Endothelial cell of umbilical vein (primary cell): ENCODE measurements around the gene RIPOR3. TPM values are rescaled to one million over a fixed set of nuclear protein-coding genes. Genes with fewer than 3 reads are reported as not detected.

Source experiments
- BruUV-seq: library from RNA; stranded (reverse); fragments of 400-500 nt; replicated peaks from 2 replicates; lab custom pipeline; 2021; lab: Mats Ljungman, UMichigan
- CTCF ChIA-PET: fragments of 300-600, 350-600 bp; sonication (Branson Sonifier 250); formaldehyde crosslinking; loops from one replicate; lab custom pipeline; 2021; ENCODE audit warnings: antibody characterized with exemption, inconsistent platforms; lab: Charles Lee
- POLR2A ChIA-PET: fragments of 300-600, 350-600 bp; sonication (Branson Sonifier 250); formaldehyde crosslinking; loops from one replicate; lab custom pipeline; 2021; ENCODE audit warnings: antibody characterized with exemption, inconsistent platforms; lab: Charles Lee
- DNase-seq: peaks from one replicate; pipeline ENCODE4 v3.0.0-alpha.2; 2011; ENCODE audit warnings: low read depth, low spot score
- FAIRE-seq: peaks from 2 replicates; lab custom pipeline; 2011; peaks lifted over from hg19 to GRCh38; lab: Jason Lieb, UNC
- H2AFZ ChIP-seq: 2 replicates; pipeline ENCODE4 v1.6.0; 2012; ENCODE audit warnings: low read depth, low read length, control low read depth, inconsistent platforms
- H3K27ac ChIP-seq: 2 replicates; pipeline ENCODE4 v1.5.1; 2011; ENCODE audit warnings: low read depth, mild to moderate bottlenecking, control low read depth, low read length, moderate library complexity; ENCODE audit not compliant: insufficient read depth
- H3K27me3 ChIP-seq, 2 experiments: 2 replicates each; pipeline versions ENCODE4 v1.6.0 to v1.6.1; 2011; ENCODE audit warnings: low read length in 2 of 2, mixed read lengths in 1 of 2; ENCODE audit not compliant: control insufficient read depth in 2 of 2, insufficient read depth in 2 of 2
- H3K36me3 ChIP-seq, 2 experiments: 2 replicates in 1 of 2; 3 replicates in 1 of 2; pipeline ENCODE4 v1.5.1; 2011; ENCODE audit warnings: low read length in 2 of 2, mild to moderate bottlenecking in 1 of 2, moderate library complexity in 1 of 2; ENCODE audit not compliant: control insufficient read depth in 2 of 2, insufficient read depth in 2 of 2; ENCODE audit errors: extremely low read depth in 1 of 2
- H3K4me1 ChIP-seq: 3 replicates; pipeline ENCODE4 v1.5.1; 2011; ENCODE audit warnings: mild to moderate bottlenecking, low read length; ENCODE audit not compliant: control insufficient read depth, insufficient read depth; ENCODE audit errors: extremely low read depth
- H3K4me2 ChIP-seq: 2 replicates; pipeline ENCODE4 v1.6.1; 2011; ENCODE audit warnings: low read length, control low read depth, mixed read lengths; ENCODE audit not compliant: insufficient read depth
- H3K4me3 ChIP-seq, 3 experiments: fragments of 200-600 bp in 1 of 3; sonication (generic), shearing (Covaris generic) in 1 of 3; replicated peaks in 1 of 3; 2 replicates each; pipeline ENCODE4 v1.5.1; 2011 to 2016; ENCODE audit warnings: control low read depth in 3 of 3, low read length in 3 of 3, mild to moderate bottlenecking in 2 of 3, inconsistent platforms in 1 of 3, low read depth in 1 of 3, moderate library complexity in 1 of 3; ENCODE audit not compliant: insufficient read depth in 1 of 3
- H3K79me2 ChIP-seq: 2 replicates; pipeline ENCODE4 v1.6.0; 2012; ENCODE audit warnings: low read length, inconsistent platforms; ENCODE audit not compliant: control insufficient read depth, insufficient read depth
- H3K9ac ChIP-seq: replicated peaks from 2 replicates; pipeline ENCODE3; 2011; ENCODE audit warnings: low read length, control low read depth; ENCODE audit not compliant: insufficient read depth; ENCODE audit errors: extremely low read depth
- H3K9me1 ChIP-seq: replicated peaks from 3 replicates; pipeline ENCODE4 v1.6.0; 2011; ENCODE audit warnings: mild to moderate bottlenecking, low read length; ENCODE audit not compliant: control insufficient read depth, insufficient read depth; ENCODE audit errors: extremely low read depth
- H3K9me3 ChIP-seq: replicated peaks from 2 replicates; pipeline ENCODE4 v1.5.1; 2012; ENCODE audit warnings: low read length, inconsistent platforms; ENCODE audit not compliant: control insufficient read depth, insufficient read depth
- H4K20me1 ChIP-seq: replicated peaks from 2 replicates; pipeline ENCODE3; 2011; ENCODE audit warnings: mild to moderate bottlenecking, low read length; ENCODE audit not compliant: control insufficient read depth, insufficient read depth; ENCODE audit errors: extremely low read depth
- EZH2 ChIP-seq: IDR thresholded peaks from 2 replicates; pipeline ENCODE4 v1.6.1; 2012; ENCODE audit warnings: borderline replicate concordance, low read depth, mild to moderate bottlenecking, moderate library complexity, low read length, inconsistent platforms; ENCODE audit not compliant: severe bottlenecking
- FOS ChIP-seq: IDR thresholded peaks from 2 replicates; pipeline ENCODE4 v1.6.1; 2011; ENCODE audit warnings: mild to moderate bottlenecking, low read length, moderate library complexity, borderline replicate concordance; ENCODE audit not compliant: insufficient read depth
- GATA2 ChIP-seq: IDR thresholded peaks from 2 replicates; pipeline ENCODE4 v1.7.0; 2011; ENCODE audit warnings: low read depth, mild to moderate bottlenecking, moderate library complexity, mixed read lengths, low read length; ENCODE audit not compliant: insufficient read length, insufficient read depth
- JUN ChIP-seq: IDR thresholded peaks from 2 replicates; pipeline ENCODE4 v1.6.1; 2011; ENCODE audit warnings: borderline replicate concordance, low read depth; ENCODE audit not compliant: insufficient read length, insufficient read depth
- MYC ChIP-seq: IDR thresholded peaks from one replicate; pipeline ENCODE4 v1.6.1; 2011; ENCODE audit warnings: mild to moderate bottlenecking, low read depth, low read length
- POLR2A ChIP-seq: IDR thresholded peaks from 2 replicates; pipeline ENCODE4 v1.6.1; 2012; ENCODE audit warnings: low read depth, mild to moderate bottlenecking, control low read depth, low read length
- POLR2AphosphoS5 ChIP-seq: IDR thresholded peaks from 2 replicates; pipeline ENCODE4 v1.6.1; 2012; ENCODE audit warnings: low read depth, mild to moderate bottlenecking, control low read depth, low read length, moderate library complexity; ENCODE audit not compliant: insufficient read depth
- dilution Hi-C: fragments of 300-500 bp; cut with MboI; formaldehyde crosslinking; loops from one replicate; pipeline ENCODE4 v1.15.0; 2019; ENCODE audit warnings: low sequenced_read_pairs; ENCODE audit not compliant: extremely low pct_ligation_motif_present
- intact Hi-C: fragments of 100-400 bp; cut with micrococcal nuclease; formaldehyde crosslinking; loops from one replicate; pipeline ENCODE4 v1.10.0; 2022
- polyA plus RNA-seq, 4 experiments: library from polyadenylated mRNA; depleted of rRNA in 3 of 4; stranded (reverse) in 3 of 4; unstranded in 1 of 4; fragments of >200 nt; gene quantifications; 2 replicates each; pipeline versions ENCODE4 v1.2.1 to v1.2.3, GENCODE V29; 2011 to 2012; ENCODE audit warnings: missing spikeins in 1 of 4
- total RNA-seq: library from RNA; stranded (reverse); gene quantifications from 2 replicates; pipeline ENCODE4 v1.2.3, GENCODE V29; 2021
- TF ChIP-seq, protein P1 (sequence below), 2 donors: IDR thresholded peaks; 1 replicate in 1 of 2; 2 replicates in 1 of 2; pipeline ENCODE4 v1.5.1; 2011; ENCODE audit warnings: low read length in 2 of 2, mild to moderate bottlenecking in 2 of 2, moderate library complexity in 2 of 2, control low read depth in 1 of 2, inconsistent platforms in 1 of 2, low read depth in 1 of 2; ENCODE audit not compliant: insufficient read depth in 1 of 2; ENCODE audit errors: extremely low read depth in 1 of 2
- TF ChIP-seq, protein P2 (sequence below): IDR thresholded peaks from 2 replicates; pipeline ENCODE4 v1.6.1; 2011; ENCODE audit not compliant: insufficient read depth, insufficient read length

RIPOR3 gene
- total and polyA plus RNA-seq, 2 donors (not counting 3 experiments of a cell fraction or from before 2014, with no cell fraction given): not detected

GRCh38 chr20:50571466-50571865 lies 119.9 kb downstream of the RIPOR3 start:
- Histone ChIP-seq H2AFZ (no peak overlapping the region), H3K4me2 (no peak overlapping the region), H3K36me3 (peaks cover 6 to 32% of the 10 kb centered on the region in 2 experiments), H3K9me3 (no peaks in the 10 kb centered on the region), H3K27ac (no peak overlapping the region), H3K79me2 (peaks cover 61% of the 10 kb centered on the region), H3K9ac (peak overlapping the region; percentile 3), H4K20me1 (no peaks in the 10 kb centered on the region), H3K27me3 (no peaks in the 10 kb centered on the region), H3K4me1 (peaks cover 40% of the 10 kb centered on the region), H3K4me3 (no peak overlapping the region), H3K9me1 (no peaks in the 10 kb centered on the region)
- no TSS peak for BruUV-seq
- dilution Hi-C loops (no loop called here), intact Hi-C loops (no loop called here)
- DNase-seq: no peak
- TF ChIP-seq JUN (no peak), EZH2 (no peak), POLR2A (no peak), POLR2AphosphoS5 (no peak)
- POLR2A ChIA-PET: interaction anchor here (3.1 kb wide), 1 partner anchor 60 kb away, joined by 17 read pairs; no protein-coding TSS in a partner anchor
- CTCF ChIA-PET: interaction anchor here (1.2 to 9.0 kb wide), 4 partner anchors 10 to 88 kb away, joined by 4 to 133 read pairs (median 10); partner anchors contain the start of gene PTPN1
- peak; percentile 18 for FAIRE-seq

DNA sequence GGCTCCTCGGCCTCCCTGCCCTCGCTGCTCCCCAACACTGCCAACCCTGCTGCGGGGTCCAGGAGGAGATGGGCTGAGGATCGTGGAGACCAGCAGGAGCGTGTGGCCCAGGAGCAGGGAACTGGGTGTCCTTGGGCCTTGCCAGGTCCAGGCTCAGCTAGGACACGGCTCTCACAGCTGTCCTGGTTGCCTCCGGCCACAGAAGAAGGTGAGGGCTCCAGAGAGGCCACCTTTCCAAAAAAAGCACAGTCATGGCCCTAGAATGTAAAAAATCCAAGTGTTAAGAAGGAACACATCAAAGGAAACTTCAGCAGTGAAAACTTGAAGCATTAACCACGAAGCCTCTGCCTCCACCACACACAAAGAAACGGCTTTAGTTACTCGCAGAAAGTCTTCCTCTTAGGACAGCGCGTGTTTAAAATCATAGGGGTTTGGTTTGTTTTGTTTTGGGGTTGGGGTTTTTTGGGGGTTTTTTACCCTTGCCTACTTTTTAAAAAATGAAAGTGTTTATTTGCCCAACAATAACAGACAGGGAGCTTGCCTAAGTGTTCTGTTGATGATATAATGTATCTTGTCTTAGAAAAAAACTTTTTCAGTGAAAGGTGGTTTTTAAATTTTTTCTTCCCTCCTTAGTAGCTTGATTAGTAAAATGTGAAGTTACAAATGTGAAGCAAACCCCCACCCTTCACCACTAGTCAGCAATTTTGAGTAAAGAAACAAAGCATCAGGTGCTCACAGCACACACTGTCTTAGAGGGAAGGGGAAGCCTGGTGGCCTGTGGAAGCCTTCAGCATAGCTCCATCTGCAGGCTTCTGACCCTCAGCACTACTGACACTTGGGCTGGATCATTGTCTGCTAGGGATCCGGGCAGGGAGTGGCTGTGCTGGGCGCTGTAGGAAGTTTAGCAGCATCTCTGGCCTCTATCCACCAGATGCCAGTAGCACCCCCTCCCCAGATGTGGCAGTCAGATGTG lies 121.2 kb downstream of the RIPOR3 start:
- Histone ChIP-seq H3K27me3 (no peaks in the 10 kb centered on the region), H3K27ac (no peak overlapping the region), H3K4me1 (peaks cover 40% of the 10 kb centered on the region), H4K20me1 (no peaks in the 10 kb centered on the region), H3K9me3 (no peaks in the 10 kb centered on the region), H3K79me2 (peaks cover 65% of the 10 kb centered on the region), H2AFZ (no peak overlapping the region), H3K36me3 (peaks cover 11 to 30% of the 10 kb centered on the region in 2 experiments), H3K9ac (no peak overlapping the region), H3K9me1 (no peaks in the 10 kb centered on the region), H3K4me3 (no peak overlapping the region), H3K4me2 (no peak overlapping the region)
- POLR2A ChIA-PET: no interaction called here
- FAIRE-seq: peak; percentile 82
- intact Hi-C loops (no loop called here), dilution Hi-C loops (no loop called here)
- TF ChIP-seq MYC (no peak), FOS (no peak), POLR2A (no peak), GATA2 (no peak), EZH2 (no peak), JUN (no peak)
- TF ChIP-seq, protein P1, sequence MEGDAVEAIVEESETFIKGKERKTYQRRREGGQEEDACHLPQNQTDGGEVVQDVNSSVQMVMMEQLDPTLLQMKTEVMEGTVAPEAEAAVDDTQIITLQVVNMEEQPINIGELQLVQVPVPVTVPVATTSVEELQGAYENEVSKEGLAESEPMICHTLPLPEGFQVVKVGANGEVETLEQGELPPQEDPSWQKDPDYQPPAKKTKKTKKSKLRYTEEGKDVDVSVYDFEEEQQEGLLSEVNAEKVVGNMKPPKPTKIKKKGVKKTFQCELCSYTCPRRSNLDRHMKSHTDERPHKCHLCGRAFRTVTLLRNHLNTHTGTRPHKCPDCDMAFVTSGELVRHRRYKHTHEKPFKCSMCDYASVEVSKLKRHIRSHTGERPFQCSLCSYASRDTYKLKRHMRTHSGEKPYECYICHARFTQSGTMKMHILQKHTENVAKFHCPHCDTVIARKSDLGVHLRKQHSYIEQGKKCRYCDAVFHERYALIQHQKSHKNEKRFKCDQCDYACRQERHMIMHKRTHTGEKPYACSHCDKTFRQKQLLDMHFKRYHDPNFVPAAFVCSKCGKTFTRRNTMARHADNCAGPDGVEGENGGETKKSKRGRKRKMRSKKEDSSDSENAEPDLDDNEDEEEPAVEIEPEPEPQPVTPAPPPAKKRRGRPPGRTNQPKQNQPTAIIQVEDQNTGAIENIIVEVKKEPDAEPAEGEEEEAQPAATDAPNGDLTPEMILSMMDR (IDR thresholded peaks at IDR 0.05; ENCODE audit: extremely low read depth in 1 of 2, insufficient read depth in 1 of 2, low read depth in 1 of 2, low read length in 2 of 2): peak; percentile 44 to 62
- TF ChIP-seq, protein P2, sequence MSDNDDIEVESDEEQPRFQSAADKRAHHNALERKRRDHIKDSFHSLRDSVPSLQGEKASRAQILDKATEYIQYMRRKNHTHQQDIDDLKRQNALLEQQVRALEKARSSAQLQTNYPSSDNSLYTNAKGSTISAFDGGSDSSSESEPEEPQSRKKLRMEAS: no peak
- CTCF ChIA-PET: interaction anchor here (0.6 to 9.0 kb wide), 19 partner anchors 9 to 384 kb away, joined by 3 to 133 read pairs (median 4); partner anchors contain the start of gene PTPN1
- peak; percentile 42 for DNase-seq
- BruUV-seq: no TSS peak
